Smooth muscle cell (in vitro differentiated cells): ENCODE results near the gene GPN3. TPM values are rescaled to one million over a fixed set of nuclear protein-coding genes. Genes with fewer than 3 reads are reported as not detected.
A peak's percentile ranks its signal among the peaks of the same experiment; 100 is the strongest.

Experiments
- DNase-seq: peaks from one replicate; lab custom pipeline; 2025; ENCODE audit not compliant: unreplicated experiment; lab: John Stamatoyannopoulos, UW
- H2AFZ ChIP-seq: fragments of 200-600 bp; sonication (generic); 2 replicates; pipeline ENCODE4 v1.6.0; 2016; ENCODE audit warnings: antibody characterized with exemption, low read depth, mild to moderate bottlenecking
- H3F3A ChIP-seq: fragments of 200-600 bp; sonication (generic); 2 replicates; pipeline ENCODE4 v1.6.0; 2017; ENCODE audit warnings: antibody characterized with exemption, low read depth
- H3K27ac ChIP-seq: fragments of 200-600 bp; sonication (generic); 2 replicates; pipeline ENCODE4 v1.5.1; 2016; ENCODE audit warnings: low read depth, mild to moderate bottlenecking
- H3K27me3 ChIP-seq: fragments of 200-600 bp; sonication (generic); 2 replicates; pipeline ENCODE4 v1.6.1; 2016; ENCODE audit warnings: low read depth, mild to moderate bottlenecking
- H3K36me3 ChIP-seq: fragments of 200-600 bp; sonication (generic); 2 replicates; pipeline ENCODE4 v1.5.1; 2016; ENCODE audit warnings: low read depth
- H3K4me1 ChIP-seq: fragments of 200-600 bp; sonication (generic); 2 replicates; pipeline ENCODE4 v1.5.1; 2016; ENCODE audit warnings: low read depth
- H3K4me2 ChIP-seq: fragments of 200-600 bp; sonication (generic); 2 replicates; pipeline ENCODE4 v1.6.0; 2016; ENCODE audit warnings: mild to moderate bottlenecking
- H3K4me3 ChIP-seq: fragments of 200-600 bp; sonication (generic); 2 replicates; pipeline ENCODE4 v1.5.1; 2016; ENCODE audit warnings: mild to moderate bottlenecking
- H3K79me2 ChIP-seq: fragments of 200-600 bp; sonication (generic); 2 replicates; pipeline ENCODE4 v1.6.0; 2016; ENCODE audit warnings: low read depth, mild to moderate bottlenecking
- H3K9ac ChIP-seq: fragments of 200-600 bp; sonication (generic); 2 replicates; pipeline ENCODE4 v1.6.0; 2016; ENCODE audit warnings: low read depth
- H3K9me3 ChIP-seq: fragments of 200-600 bp; sonication (generic); replicated peaks from 2 replicates; pipeline ENCODE4 v1.5.1; 2016; ENCODE audit warnings: low read depth
- H4K20me1 ChIP-seq: fragments of 200-600 bp; sonication (generic); 2 replicates; pipeline ENCODE4 v1.6.0; 2016; ENCODE audit warnings: low read depth
- CTCF ChIP-seq: fragments of 200-600 bp; sonication (generic); IDR thresholded peaks from 2 replicates; pipeline ENCODE4 v1.5.1; 2017; ENCODE audit warnings: borderline replicate concordance, mild to moderate bottlenecking, antibody characterized with exemption; ENCODE audit not compliant: insufficient read depth, poor library complexity, severe bottlenecking
- WGBS: methylation state at CpG from one replicate; pipeline ENCODE4 v1.1.7; 2016; ENCODE audit warnings: low lambda C conversion rate; 5-methylcytosine and 5-hydroxymethylcytosine counted together
- polyA plus RNA-seq: library from polyadenylated mRNA; unstranded; fragments of >200 nt; fragmentation: Nextera tagmentation; extraction: Ambion mirVana; gene quantifications from 2 replicates; pipeline ENCODE4 v1.2.1, GENCODE V29; 2016
- total RNA-seq: library from RNA; depleted of rRNA; stranded (reverse); fragments of >200 nt; gene quantifications from 2 replicates; pipeline ENCODE4 v1.2.3, GENCODE V29; 2014

Gene GPN3
- total and polyA plus RNA-seq, 2 experiments from 2014 or later, result 21.7 to 41.5 TPM

- H3K36me3 ChIP-seq, result no peaks in the 10 kb centered on the region
- peaks cover 9% of the 10 kb centered on the region for H3K4me1 ChIP-seq
- no peaks in the 10 kb centered on the region for H3K9me3 ChIP-seq
- H2AFZ ChIP-seq, result peak within 1 kb of the TSS; percentile 85
- peaks cover 45% of the 10 kb centered on the region for H3K79me2 ChIP-seq
- DNase-seq, result peak; percentile 81
- H3K4me3 ChIP-seq, result peak within 1 kb of the TSS; percentile 76
- H3K27ac ChIP-seq, result peak within 1 kb of the TSS; percentile 61
- no peaks in the 10 kb centered on the region for H3K27me3 ChIP-seq
- peak within 1 kb of the TSS; percentile 87 for H3K4me2 ChIP-seq
- H3K9ac ChIP-seq, result peak within 1 kb of the TSS; percentile 84
- TF ChIP-seq CTCF, result no peak
- H4K20me1 ChIP-seq, result peaks cover 19% of the 10 kb centered on the region
- peaks cover 4% of the 10 kb centered on the region for H3F3A ChIP-seq
- WGBS, result 14% methylated on average over 61 of the region's 61 CpGs
Observed at GRCh38 chr12:110501752-110502738, 34.0 kb upstream of the GPN3 start, which contains the start of the genes RAD9B and VPS29. Gene RAD9B (plus strand): TSS chr12:110502331. CDS start chr12:110502338, 7 bp downstream. Gene VPS29 (minus strand): TSS chr12:110502111. CDS start chr12:110502051, 60 bp downstream.

GRCh38 chr12:110501399-110501751 is 33.3 kb upstream of the GPN3 start:
- H3K9ac ChIP-seq, result peak overlapping the region; percentile 84
- peak overlapping the region; percentile 85 for H2AFZ ChIP-seq
- H3K4me3 ChIP-seq, result peak overlapping the region; percentile 76
- peak overlapping the region; percentile 61 for H3K27ac ChIP-seq
- no peak for DNase-seq
- peaks cover 4% of the 10 kb centered on the region for H3F3A ChIP-seq
- peaks cover 50% of the 10 kb centered on the region for H3K79me2 ChIP-seq
- H3K27me3 ChIP-seq, result no peaks in the 10 kb centered on the region
- H4K20me1 ChIP-seq, result peaks cover 19% of the 10 kb centered on the region
- H3K4me2 ChIP-seq, result peak overlapping the region; percentile 87
- peaks cover 9% of the 10 kb centered on the region for H3K4me1 ChIP-seq
- WGBS, result 2% methylated on average over 17 of the region's 17 CpGs
- H3K9me3 ChIP-seq, result no peaks in the 10 kb centered on the region
- no peaks in the 10 kb centered on the region for H3K36me3 ChIP-seq
- TF ChIP-seq CTCF, result no peak

GRCh38 chr12:110498984-110499706 is 31.1 kb upstream of the GPN3 start:
- 85% methylated on average over 4 of the region's 4 CpGs for WGBS
- Histone ChIP-seq H3K79me2 (peaks cover 56% of the 10 kb centered on the region), H3K27me3 (no peaks in the 10 kb centered on the region), H4K20me1 (peaks cover 19% of the 10 kb centered on the region), H2AFZ (no peak overlapping the region), H3K36me3 (peaks cover 8% of the 10 kb centered on the region), H3K9me3 (no peaks in the 10 kb centered on the region), H3K4me3 (no peak overlapping the region), H3K4me2 (no peak overlapping the region), H3K9ac (no peak overlapping the region), H3K27ac (peak overlapping the region; percentile 28), H3K4me1 (peaks cover 9% of the 10 kb centered on the region), H3F3A (peaks cover 4% of the 10 kb centered on the region)
- DNase-seq, result no peak
- TF ChIP-seq CTCF, result no peak
